ENCODE data around the gene SLC44A4.

SLC44A4 gene

DNA sequence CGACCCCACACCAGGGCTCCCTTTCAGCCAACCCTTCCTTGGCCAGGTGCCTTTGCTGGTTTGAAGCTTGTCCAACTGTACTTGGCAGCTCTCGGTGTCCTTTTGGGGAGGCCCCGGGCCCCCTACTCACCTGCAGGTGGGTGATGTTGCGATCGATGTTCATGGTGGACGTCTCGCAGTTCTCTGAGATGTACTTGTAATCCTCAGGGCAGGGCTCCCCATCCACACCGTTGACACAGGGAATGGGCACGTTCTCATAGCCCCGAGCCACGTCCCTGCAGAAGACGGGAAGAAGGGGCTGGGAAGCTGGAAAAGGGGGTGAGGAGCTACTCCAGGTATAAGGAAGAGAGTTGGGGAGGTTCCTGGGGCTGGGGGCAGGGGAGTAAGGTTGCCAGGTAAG lies 4.9 kb upstream of the SLC44A4 start:
- H3K27ac ChIP-seq, result no peak overlapping the region
- H3K4me3 ChIP-seq (IDR thresholded peaks at IDR 0.05; ENCODE audit: insufficient read depth, low read depth, low read length), result no peak overlapping the region
- no peak overlapping the region for H3K4me2 ChIP-seq
- no peak overlapping the region for H3K9ac ChIP-seq
- TF ChIP-seq, protein P1, sequence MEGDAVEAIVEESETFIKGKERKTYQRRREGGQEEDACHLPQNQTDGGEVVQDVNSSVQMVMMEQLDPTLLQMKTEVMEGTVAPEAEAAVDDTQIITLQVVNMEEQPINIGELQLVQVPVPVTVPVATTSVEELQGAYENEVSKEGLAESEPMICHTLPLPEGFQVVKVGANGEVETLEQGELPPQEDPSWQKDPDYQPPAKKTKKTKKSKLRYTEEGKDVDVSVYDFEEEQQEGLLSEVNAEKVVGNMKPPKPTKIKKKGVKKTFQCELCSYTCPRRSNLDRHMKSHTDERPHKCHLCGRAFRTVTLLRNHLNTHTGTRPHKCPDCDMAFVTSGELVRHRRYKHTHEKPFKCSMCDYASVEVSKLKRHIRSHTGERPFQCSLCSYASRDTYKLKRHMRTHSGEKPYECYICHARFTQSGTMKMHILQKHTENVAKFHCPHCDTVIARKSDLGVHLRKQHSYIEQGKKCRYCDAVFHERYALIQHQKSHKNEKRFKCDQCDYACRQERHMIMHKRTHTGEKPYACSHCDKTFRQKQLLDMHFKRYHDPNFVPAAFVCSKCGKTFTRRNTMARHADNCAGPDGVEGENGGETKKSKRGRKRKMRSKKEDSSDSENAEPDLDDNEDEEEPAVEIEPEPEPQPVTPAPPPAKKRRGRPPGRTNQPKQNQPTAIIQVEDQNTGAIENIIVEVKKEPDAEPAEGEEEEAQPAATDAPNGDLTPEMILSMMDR (conservative IDR thresholded peaks at IDR 0.05; ENCODE audit: low read depth, low read length), result no peak
- no peaks in the 10 kb centered on the region for H3K27me3 ChIP-seq (ENCODE audit: insufficient read depth, low read depth)
- peaks cover 12% of the 10 kb centered on the region for H3K4me1 ChIP-seq (ENCODE audit: low read depth, poor library complexity, severe bottlenecking)
- H3K36me3 ChIP-seq (ENCODE audit: insufficient read depth), result no peaks in the 10 kb centered on the region
- H4K20me1 ChIP-seq (ENCODE audit: insufficient read depth), result no peaks in the 10 kb centered on the region
- H3K79me2 ChIP-seq (ENCODE audit: insufficient read depth, low read depth), result no peaks in the 10 kb centered on the region
- H2AFZ ChIP-seq (ENCODE audit: low read depth), result no peak overlapping the region

- H3K27ac ChIP-seq, result no peak overlapping the region
- H3K79me2 ChIP-seq (ENCODE audit: insufficient read depth, low read depth), result no peaks in the 10 kb centered on the region
- H2AFZ ChIP-seq (ENCODE audit: low read depth), result no peak overlapping the region
- H3K4me2 ChIP-seq, result no peak overlapping the region
- no peak overlapping the region for H3K9ac ChIP-seq
- peaks cover 12% of the 10 kb centered on the region for H3K4me1 ChIP-seq (ENCODE audit: low read depth, poor library complexity, severe bottlenecking)
- TF ChIP-seq, protein P1 (conservative IDR thresholded peaks at IDR 0.05; ENCODE audit: low read depth, low read length), result no peak
- no peaks in the 10 kb centered on the region for H3K27me3 ChIP-seq (ENCODE audit: insufficient read depth, low read depth)
- no peaks in the 10 kb centered on the region for H3K36me3 ChIP-seq (ENCODE audit: insufficient read depth)
- H4K20me1 ChIP-seq (ENCODE audit: insufficient read depth), result no peaks in the 10 kb centered on the region
- no peak overlapping the region for H3K4me3 ChIP-seq (IDR thresholded peaks at IDR 0.05; ENCODE audit: insufficient read depth, low read depth, low read length)
Measured at GRCh38 chr6:31882344-31882743, 3.5 kb upstream of the SLC44A4 start.

- Histone ChIP-seq H3K4me1 (ENCODE audit: low read depth, poor library complexity, severe bottlenecking) (peaks cover 12% of the 10 kb centered on the region), H3K4me2 (no peak overlapping the region), H3K4me3 (IDR thresholded peaks at IDR 0.05; ENCODE audit: insufficient read depth, low read depth, low read length) (no peak overlapping the region), H3K27me3 (ENCODE audit: insufficient read depth, low read depth) (no peaks in the 10 kb centered on the region), H3K79me2 (ENCODE audit: insufficient read depth, low read depth) (no peaks in the 10 kb centered on the region), H3K36me3 (ENCODE audit: insufficient read depth) (no peaks in the 10 kb centered on the region), H4K20me1 (ENCODE audit: insufficient read depth) (no peaks in the 10 kb centered on the region), H2AFZ (ENCODE audit: low read depth) (no peak overlapping the region), H3K9ac (no peak overlapping the region), H3K27ac (no peak overlapping the region)
- TF ChIP-seq, protein P1 (conservative IDR thresholded peaks at IDR 0.05; ENCODE audit: low read depth, low read length), result no peak
Measured at GRCh38 chr6:31881136-31881859, 2.5 kb upstream of the SLC44A4 start.

GRCh38 chr6:31880616-31881015 lies 1.8 kb upstream of the SLC44A4 start:
- TF ChIP-seq, protein P1 (conservative IDR thresholded peaks at IDR 0.05; ENCODE audit: low read depth, low read length), result no peak
- Histone ChIP-seq H3K27ac (no peak overlapping the region), H3K27me3 (ENCODE audit: insufficient read depth, low read depth) (no peaks in the 10 kb centered on the region), H3K9ac (no peak overlapping the region), H3K79me2 (ENCODE audit: insufficient read depth, low read depth) (no peaks in the 10 kb centered on the region), H3K4me1 (ENCODE audit: low read depth, poor library complexity, severe bottlenecking) (peaks cover 16% of the 10 kb centered on the region), H2AFZ (ENCODE audit: low read depth) (no peak overlapping the region), H3K36me3 (ENCODE audit: insufficient read depth) (no peaks in the 10 kb centered on the region), H3K4me3 (IDR thresholded peaks at IDR 0.05; ENCODE audit: insufficient read depth, low read depth, low read length) (no peak overlapping the region), H4K20me1 (ENCODE audit: insufficient read depth) (no peaks in the 10 kb centered on the region), H3K4me2 (no peak overlapping the region)
